Smooth muscle cell (in vitro differentiated cells): ENCODE measurements around the gene RCAN2. TPM values are rescaled to one million over a fixed set of nuclear protein-coding genes. Genes with fewer than 3 reads are reported as not detected.

Experiments used
- DNase-seq: peaks from one replicate; lab custom pipeline; 2025; ENCODE audit not compliant: unreplicated experiment; lab: John Stamatoyannopoulos, UW
- H2AFZ ChIP-seq: fragments of 200-600 bp; sonication (generic); 2 replicates; pipeline ENCODE4 v1.6.0; 2016; ENCODE audit warnings: antibody characterized with exemption, low read depth, mild to moderate bottlenecking
- H3F3A ChIP-seq: fragments of 200-600 bp; sonication (generic); 2 replicates; pipeline ENCODE4 v1.6.0; 2017; ENCODE audit warnings: antibody characterized with exemption, low read depth
- H3K27ac ChIP-seq: fragments of 200-600 bp; sonication (generic); 2 replicates; pipeline ENCODE4 v1.5.1; 2016; ENCODE audit warnings: low read depth, mild to moderate bottlenecking
- H3K27me3 ChIP-seq: fragments of 200-600 bp; sonication (generic); 2 replicates; pipeline ENCODE4 v1.6.1; 2016; ENCODE audit warnings: low read depth, mild to moderate bottlenecking
- H3K36me3 ChIP-seq: fragments of 200-600 bp; sonication (generic); 2 replicates; pipeline ENCODE4 v1.5.1; 2016; ENCODE audit warnings: low read depth
- H3K4me1 ChIP-seq: fragments of 200-600 bp; sonication (generic); 2 replicates; pipeline ENCODE4 v1.5.1; 2016; ENCODE audit warnings: low read depth
- H3K4me2 ChIP-seq: fragments of 200-600 bp; sonication (generic); 2 replicates; pipeline ENCODE4 v1.6.0; 2016; ENCODE audit warnings: mild to moderate bottlenecking
- H3K4me3 ChIP-seq: fragments of 200-600 bp; sonication (generic); 2 replicates; pipeline ENCODE4 v1.5.1; 2016; ENCODE audit warnings: mild to moderate bottlenecking
- H3K79me2 ChIP-seq: fragments of 200-600 bp; sonication (generic); 2 replicates; pipeline ENCODE4 v1.6.0; 2016; ENCODE audit warnings: low read depth, mild to moderate bottlenecking
- H3K9ac ChIP-seq: fragments of 200-600 bp; sonication (generic); 2 replicates; pipeline ENCODE4 v1.6.0; 2016; ENCODE audit warnings: low read depth
- H3K9me3 ChIP-seq: fragments of 200-600 bp; sonication (generic); replicated peaks from 2 replicates; pipeline ENCODE4 v1.5.1; 2016; ENCODE audit warnings: low read depth
- H4K20me1 ChIP-seq: fragments of 200-600 bp; sonication (generic); 2 replicates; pipeline ENCODE4 v1.6.0; 2016; ENCODE audit warnings: low read depth
- WGBS: methylation state at CpG from one replicate; pipeline ENCODE4 v1.1.7; 2016; ENCODE audit warnings: low lambda C conversion rate; 5-methylcytosine and 5-hydroxymethylcytosine counted together
- polyA plus RNA-seq: library from polyadenylated mRNA; unstranded; fragments of >200 nt; fragmentation: Nextera tagmentation; extraction: Ambion mirVana; gene quantifications from 2 replicates; pipeline ENCODE4 v1.2.1, GENCODE V29; 2016
- total RNA-seq: library from RNA; depleted of rRNA; stranded (reverse); fragments of >200 nt; gene quantifications from 2 replicates; pipeline ENCODE4 v1.2.3, GENCODE V29; 2014
- TF ChIP-seq, protein P1 (sequence below): fragments of 200-600 bp; sonication (generic); IDR thresholded peaks from 2 replicates; pipeline ENCODE4 v1.5.1; 2017; ENCODE audit warnings: borderline replicate concordance, mild to moderate bottlenecking, antibody characterized with exemption; ENCODE audit not compliant: insufficient read depth, poor library complexity, severe bottlenecking

Gene RCAN2
- total and polyA plus RNA-seq, 2 experiments from 2014 or later, result 2.5 to 2.7 TPM

- H3K4me3 ChIP-seq, result no peak overlapping the region
Observed at GRCh38 chr6:46376562-46377061, 114.6 kb downstream of the RCAN2 start.

GRCh38 chr6:46370622-46371021 lies 120.6 kb downstream of the RCAN2 start:
- Histone ChIP-seq H3F3A (no peaks in the 10 kb centered on the region), H2AFZ (no peak overlapping the region), H3K4me3 (no peak overlapping the region), H3K4me2 (no peak overlapping the region), H3K9ac (no peak overlapping the region), H3K27ac (no peak overlapping the region), H3K79me2 (no peaks in the 10 kb centered on the region), H3K4me1 (no peaks in the 10 kb centered on the region), H3K36me3 (no peaks in the 10 kb centered on the region), H3K27me3 (no peaks in the 10 kb centered on the region), H3K9me3 (no peaks in the 10 kb centered on the region), H4K20me1 (no peaks in the 10 kb centered on the region)
- TF ChIP-seq, protein P1, sequence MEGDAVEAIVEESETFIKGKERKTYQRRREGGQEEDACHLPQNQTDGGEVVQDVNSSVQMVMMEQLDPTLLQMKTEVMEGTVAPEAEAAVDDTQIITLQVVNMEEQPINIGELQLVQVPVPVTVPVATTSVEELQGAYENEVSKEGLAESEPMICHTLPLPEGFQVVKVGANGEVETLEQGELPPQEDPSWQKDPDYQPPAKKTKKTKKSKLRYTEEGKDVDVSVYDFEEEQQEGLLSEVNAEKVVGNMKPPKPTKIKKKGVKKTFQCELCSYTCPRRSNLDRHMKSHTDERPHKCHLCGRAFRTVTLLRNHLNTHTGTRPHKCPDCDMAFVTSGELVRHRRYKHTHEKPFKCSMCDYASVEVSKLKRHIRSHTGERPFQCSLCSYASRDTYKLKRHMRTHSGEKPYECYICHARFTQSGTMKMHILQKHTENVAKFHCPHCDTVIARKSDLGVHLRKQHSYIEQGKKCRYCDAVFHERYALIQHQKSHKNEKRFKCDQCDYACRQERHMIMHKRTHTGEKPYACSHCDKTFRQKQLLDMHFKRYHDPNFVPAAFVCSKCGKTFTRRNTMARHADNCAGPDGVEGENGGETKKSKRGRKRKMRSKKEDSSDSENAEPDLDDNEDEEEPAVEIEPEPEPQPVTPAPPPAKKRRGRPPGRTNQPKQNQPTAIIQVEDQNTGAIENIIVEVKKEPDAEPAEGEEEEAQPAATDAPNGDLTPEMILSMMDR, result no peak
- no peak for DNase-seq
- 45% methylated on average over 1 of the region's 1 CpG for WGBS

More at GRCh38 chr6:46376562-46377061, 114.6 kb downstream of the RCAN2 start:
- Histone ChIP-seq H3K36me3 (no peaks in the 10 kb centered on the region), H4K20me1 (no peaks in the 10 kb centered on the region), H3K4me1 (no peaks in the 10 kb centered on the region), H3K9ac (no peak overlapping the region), H3K9me3 (no peaks in the 10 kb centered on the region), H3K79me2 (no peaks in the 10 kb centered on the region), H3K4me2 (no peak overlapping the region), H2AFZ (no peak overlapping the region), H3F3A (no peaks in the 10 kb centered on the region), H3K27me3 (no peaks in the 10 kb centered on the region), H3K27ac (no peak overlapping the region)
- TF ChIP-seq, protein P1, result no peak
- 93% methylated on average over 7 of the region's 7 CpGs for WGBS
- DNase-seq, result no peak

DNA sequence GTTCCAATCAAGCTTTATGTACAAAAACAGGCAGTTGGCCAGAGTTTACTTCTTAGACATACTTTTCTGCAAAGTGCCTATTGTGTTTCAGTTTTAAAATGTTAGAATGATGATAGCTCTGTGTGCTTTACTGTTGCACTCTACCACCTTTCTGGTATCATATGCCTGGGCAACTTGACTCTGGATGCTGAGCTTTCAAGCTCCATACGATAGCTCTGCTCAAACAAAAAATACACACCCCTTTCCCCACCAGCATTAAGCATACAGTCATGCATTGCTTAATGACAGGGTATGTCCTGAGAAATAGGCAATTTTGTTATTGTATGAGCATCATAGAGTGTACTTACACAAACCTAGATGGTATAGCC lies 123.1 kb downstream of the RCAN2 start:
- 91% methylated on average over 1 of the region's 1 CpG for WGBS
- Histone ChIP-seq H3K9me3 (no peaks in the 10 kb centered on the region), H3K79me2 (no peaks in the 10 kb centered on the region), H3K36me3 (no peaks in the 10 kb centered on the region), H3F3A (no peaks in the 10 kb centered on the region), H3K4me2 (no peak overlapping the region), H3K27me3 (no peaks in the 10 kb centered on the region), H2AFZ (no peak overlapping the region), H4K20me1 (no peaks in the 10 kb centered on the region), H3K4me1 (no peaks in the 10 kb centered on the region), H3K9ac (no peak overlapping the region), H3K4me3 (no peak overlapping the region), H3K27ac (no peak overlapping the region)
- no peak for DNase-seq
- TF ChIP-seq, protein P1, result no peak
